KMS-11 (cell line): ENCODE results near the gene JOSD2.

Experiments used
- H2AFZ ChIP-seq: fragments of 200-600 bp; sonication (generic); 2 replicates; pipeline ENCODE4 v1.6.1; 2016; ENCODE audit warnings: antibody characterized with exemption, mixed run types, low read depth
- H3K27ac ChIP-seq: fragments of 200-600 bp; sonication (generic); 2 replicates; pipeline ENCODE4 v1.6.1; 2016; ENCODE audit warnings: mild to moderate bottlenecking, mixed run types
- H3K27me3 ChIP-seq: fragments of 200-600 bp; sonication (generic); 2 replicates; pipeline ENCODE4 v1.6.1; 2017; ENCODE audit warnings: mild to moderate bottlenecking, low read depth, mixed run types, moderate library complexity; ENCODE audit not compliant: insufficient read depth
- H3K36me3 ChIP-seq: fragments of 200-600 bp; sonication (generic); 2 replicates; pipeline ENCODE4 v1.6.1; 2017; ENCODE audit warnings: mild to moderate bottlenecking, mixed run types; ENCODE audit not compliant: insufficient read depth
- H3K4me1 ChIP-seq: fragments of 200-600 bp; sonication (generic); 2 replicates; pipeline ENCODE4 v1.6.1; 2016; ENCODE audit warnings: mild to moderate bottlenecking, low read depth, mixed run types; ENCODE audit not compliant: poor library complexity, severe bottlenecking
- H3K4me2 ChIP-seq: fragments of 200-600 bp; sonication (generic); 2 replicates; pipeline ENCODE4 v1.7.0; 2016; ENCODE audit warnings: mild to moderate bottlenecking, mixed run types
- H3K4me3 ChIP-seq: fragments of 200-600 bp; sonication (generic); IDR thresholded peaks from 2 replicates; pipeline ENCODE4 v1.6.1; 2017; ENCODE audit warnings: low read depth, low read length, mixed read lengths; ENCODE audit not compliant: insufficient read depth
- H3K79me2 ChIP-seq: fragments of 200-600 bp; sonication (generic); 2 replicates; pipeline ENCODE4 v1.6.1; 2016; ENCODE audit warnings: low read depth, mixed run types; ENCODE audit not compliant: insufficient read depth
- H3K9ac ChIP-seq: fragments of 200-600 bp; sonication (generic); 2 replicates; pipeline ENCODE4 v1.6.1; 2016; ENCODE audit warnings: mild to moderate bottlenecking, mixed run types
- H4K20me1 ChIP-seq: fragments of 200-600 bp; sonication (generic); 2 replicates; pipeline ENCODE4 v1.6.1; 2016; ENCODE audit warnings: mild to moderate bottlenecking, mixed run types; ENCODE audit not compliant: insufficient read depth
- TF ChIP-seq, protein P1 (sequence below): fragments of 200-600 bp; sonication (generic); conservative IDR thresholded peaks from 2 replicates; pipeline ENCODE4 v1.6.1; 2017; ENCODE audit warnings: low read depth, mild to moderate bottlenecking, antibody characterized with exemption, low read length, moderate library complexity, mixed read lengths

Gene JOSD2

DNA sequence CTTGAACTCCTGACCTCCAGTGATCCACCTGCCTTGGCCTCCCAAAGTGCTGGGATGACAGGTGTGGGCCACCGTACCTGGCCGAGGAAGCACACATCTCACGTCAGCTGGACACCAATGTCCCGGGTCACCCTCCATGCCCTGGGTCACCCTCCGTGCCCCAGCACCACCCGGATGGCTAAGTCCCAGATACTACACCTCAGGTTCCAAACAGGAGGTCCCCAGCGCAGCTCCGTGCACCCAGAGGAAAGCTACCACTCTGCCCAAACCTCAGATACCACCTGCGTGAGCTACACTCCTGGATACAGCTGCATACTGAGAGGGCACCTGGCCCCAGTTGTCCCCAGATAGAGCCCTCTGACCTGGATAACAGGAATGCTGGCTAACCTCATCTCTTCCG lies 43.2 kb upstream of the JOSD2 start:
- no peak overlapping the region for H3K4me3 ChIP-seq
- TF ChIP-seq, protein P1, sequence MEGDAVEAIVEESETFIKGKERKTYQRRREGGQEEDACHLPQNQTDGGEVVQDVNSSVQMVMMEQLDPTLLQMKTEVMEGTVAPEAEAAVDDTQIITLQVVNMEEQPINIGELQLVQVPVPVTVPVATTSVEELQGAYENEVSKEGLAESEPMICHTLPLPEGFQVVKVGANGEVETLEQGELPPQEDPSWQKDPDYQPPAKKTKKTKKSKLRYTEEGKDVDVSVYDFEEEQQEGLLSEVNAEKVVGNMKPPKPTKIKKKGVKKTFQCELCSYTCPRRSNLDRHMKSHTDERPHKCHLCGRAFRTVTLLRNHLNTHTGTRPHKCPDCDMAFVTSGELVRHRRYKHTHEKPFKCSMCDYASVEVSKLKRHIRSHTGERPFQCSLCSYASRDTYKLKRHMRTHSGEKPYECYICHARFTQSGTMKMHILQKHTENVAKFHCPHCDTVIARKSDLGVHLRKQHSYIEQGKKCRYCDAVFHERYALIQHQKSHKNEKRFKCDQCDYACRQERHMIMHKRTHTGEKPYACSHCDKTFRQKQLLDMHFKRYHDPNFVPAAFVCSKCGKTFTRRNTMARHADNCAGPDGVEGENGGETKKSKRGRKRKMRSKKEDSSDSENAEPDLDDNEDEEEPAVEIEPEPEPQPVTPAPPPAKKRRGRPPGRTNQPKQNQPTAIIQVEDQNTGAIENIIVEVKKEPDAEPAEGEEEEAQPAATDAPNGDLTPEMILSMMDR, result no peak
- H2AFZ ChIP-seq, result no peak overlapping the region
- no peak overlapping the region for H3K9ac ChIP-seq
- no peaks in the 10 kb centered on the region for H3K36me3 ChIP-seq
- H4K20me1 ChIP-seq, result no peaks in the 10 kb centered on the region
- no peaks in the 10 kb centered on the region for H3K4me1 ChIP-seq
- H3K79me2 ChIP-seq, result no peaks in the 10 kb centered on the region
- no peak overlapping the region for H3K27ac ChIP-seq
- no peak overlapping the region for H3K4me2 ChIP-seq
- H3K27me3 ChIP-seq, result peaks cover 65% of the 10 kb centered on the region

DNA sequence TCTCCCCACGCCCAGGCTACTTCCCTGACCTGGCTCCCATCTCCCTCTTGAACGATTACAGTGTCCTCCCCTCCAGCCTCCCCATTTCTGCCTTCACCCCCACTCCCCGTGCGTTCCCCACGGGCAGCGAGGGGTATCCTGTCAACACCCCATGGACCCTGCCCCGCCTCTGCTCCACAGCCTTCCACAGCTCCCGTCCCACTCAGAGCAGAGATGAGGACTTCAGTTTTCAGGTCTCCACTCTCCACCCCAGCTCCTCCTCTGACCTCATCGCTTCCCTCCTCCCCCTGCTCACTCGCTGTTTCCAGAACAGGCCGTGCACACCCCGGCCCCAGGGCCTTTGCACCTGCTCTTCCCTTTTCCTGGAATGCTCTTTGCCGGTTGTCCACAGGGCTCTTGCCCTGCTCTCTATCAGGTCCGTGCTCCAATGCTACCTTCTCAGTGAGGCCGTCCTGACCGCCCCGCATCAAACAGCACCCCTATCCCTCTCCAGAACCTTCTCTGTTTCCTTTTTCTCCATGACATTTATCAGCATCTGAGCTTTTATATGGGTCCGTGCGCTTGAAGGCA lies 42.2 kb upstream of the JOSD2 start:
- Histone ChIP-seq H3K4me3 (no peak overlapping the region), H3K4me2 (no peak overlapping the region), H3K36me3 (no peaks in the 10 kb centered on the region), H3K27ac (no peak overlapping the region), H3K4me1 (no peaks in the 10 kb centered on the region), H3K79me2 (no peaks in the 10 kb centered on the region), H2AFZ (no peak overlapping the region), H4K20me1 (no peaks in the 10 kb centered on the region), H3K27me3 (peaks cover 61% of the 10 kb centered on the region), H3K9ac (no peak overlapping the region)
- TF ChIP-seq, protein P1, result no peak

DNA sequence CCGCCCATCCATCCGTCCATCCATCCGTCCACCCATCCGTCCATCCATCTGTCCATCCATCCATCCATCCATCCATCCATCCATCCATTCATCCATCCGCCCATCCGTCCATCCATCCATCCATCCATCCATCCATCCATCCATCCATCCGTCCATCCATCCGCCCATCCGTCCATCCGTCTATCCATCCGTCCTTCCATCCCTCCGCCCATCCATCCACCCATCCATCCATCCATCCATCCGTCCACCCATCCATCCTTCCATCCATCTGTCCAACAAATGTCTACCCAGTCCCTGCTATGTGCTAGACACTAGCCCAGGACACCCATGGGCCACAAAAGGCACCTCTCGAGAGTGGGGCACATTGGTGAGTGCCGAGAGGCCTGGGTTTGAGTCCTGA lies 41.5 kb upstream of the JOSD2 start:
- TF ChIP-seq, protein P1, result no peak
- H3K4me2 ChIP-seq, result no peak overlapping the region
- H3K9ac ChIP-seq, result no peak overlapping the region
- H3K79me2 ChIP-seq, result no peaks in the 10 kb centered on the region
- no peak overlapping the region for H3K27ac ChIP-seq
- H3K4me1 ChIP-seq, result no peaks in the 10 kb centered on the region
- no peak overlapping the region for H2AFZ ChIP-seq
- no peaks in the 10 kb centered on the region for H3K36me3 ChIP-seq
- H4K20me1 ChIP-seq, result no peaks in the 10 kb centered on the region
- peaks cover 64% of the 10 kb centered on the region for H3K27me3 ChIP-seq
- H3K4me3 ChIP-seq, result no peak overlapping the region

DNA sequence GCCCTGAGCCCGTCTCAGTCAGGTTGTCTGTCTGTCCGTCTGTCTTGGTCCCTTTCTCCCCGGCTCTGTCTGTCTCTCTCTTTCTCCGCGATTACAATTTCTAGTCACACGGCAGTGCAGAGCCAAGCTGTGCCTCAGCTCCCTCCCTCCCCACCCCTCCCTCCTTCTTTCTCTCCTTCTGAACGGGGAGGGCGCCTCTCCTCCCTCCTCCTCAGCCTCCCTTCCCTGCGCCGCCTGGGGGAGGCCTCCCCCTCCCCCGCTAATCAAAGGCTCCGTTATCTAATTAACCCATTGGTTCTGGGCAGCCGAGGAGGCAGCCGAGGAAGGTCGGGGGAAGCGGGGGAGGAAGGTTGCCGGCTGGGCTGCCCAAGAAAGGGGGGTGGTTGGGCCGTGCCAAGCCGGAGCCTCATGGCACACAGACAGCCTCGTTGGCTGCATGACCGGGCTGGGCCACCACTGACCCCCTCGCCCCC lies 40.8 kb upstream of the JOSD2 start:
- H3K4me2 ChIP-seq, result no peak overlapping the region
- no peak overlapping the region for H2AFZ ChIP-seq
- H3K4me3 ChIP-seq, result no peak overlapping the region
- H3K4me1 ChIP-seq, result no peaks in the 10 kb centered on the region
- TF ChIP-seq, protein P1, result no peak
- H3K79me2 ChIP-seq, result no peaks in the 10 kb centered on the region
- H4K20me1 ChIP-seq, result no peaks in the 10 kb centered on the region
- H3K9ac ChIP-seq, result no peak overlapping the region
- no peak overlapping the region for H3K27ac ChIP-seq
- peaks cover 61% of the 10 kb centered on the region for H3K27me3 ChIP-seq
- H3K36me3 ChIP-seq, result no peaks in the 10 kb centered on the region
